ENCODE measurements around the gene CCDC160. TPM values are rescaled to one million over a fixed set of nuclear protein-coding genes. Genes with fewer than 3 reads are reported as not detected.

CCDC160 gene
- not detected in 2 replicates for total RNA-seq

DNA sequence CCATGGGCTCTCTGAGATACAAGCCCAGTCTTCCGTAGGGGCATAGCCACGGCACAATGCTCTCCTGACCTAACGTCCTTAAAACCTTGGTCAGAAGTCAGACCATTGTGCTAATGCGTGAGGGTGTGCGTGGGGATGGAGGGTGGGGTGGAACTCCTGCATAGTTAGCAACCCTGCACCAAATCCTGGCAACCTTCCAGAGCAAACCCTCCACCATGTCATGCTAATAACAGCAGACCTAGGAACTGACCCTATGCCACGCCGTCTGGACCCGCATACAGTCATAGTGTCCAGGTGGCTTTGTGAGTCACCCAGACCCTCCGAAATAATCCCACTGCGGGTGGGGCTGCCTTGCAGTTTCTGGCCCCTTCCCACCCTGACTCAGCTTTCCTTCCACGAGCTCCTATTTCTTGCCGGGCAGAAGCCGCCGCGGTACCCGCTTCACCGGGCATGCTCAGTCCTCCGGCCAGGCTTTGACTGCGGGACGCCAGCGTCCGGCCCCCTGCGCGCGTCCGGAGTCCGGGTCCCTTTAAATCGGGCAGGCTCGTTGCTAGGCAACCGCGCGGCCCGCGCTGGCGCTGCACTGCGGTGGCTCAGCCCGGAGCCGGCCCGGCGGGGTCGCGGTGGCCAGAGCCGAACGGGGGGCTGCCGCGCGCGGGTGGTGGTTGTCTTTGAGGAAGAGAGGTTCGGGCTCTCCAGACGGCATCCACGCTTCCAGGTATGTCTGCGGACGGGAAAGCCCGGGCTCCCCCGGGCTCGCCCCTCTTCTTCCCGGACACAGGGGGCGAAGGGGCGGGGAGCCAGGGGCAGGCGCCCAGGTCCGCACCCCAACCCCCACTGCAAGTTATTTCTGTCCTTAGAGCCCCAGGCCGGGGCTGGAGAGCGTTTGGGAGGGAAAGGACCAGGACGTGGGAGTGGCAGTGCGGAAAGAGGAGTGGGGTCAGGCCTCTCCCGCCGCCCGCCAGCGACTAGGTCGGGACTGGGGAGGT is at the start of gene CCDC160:
TSS of gene CCDC160 (plus strand) at position 557 of the 989 bp plus-strand sequence. CDS start 7,619 bp downstream, outside the sequence.

Other genes with a start within 250 kb of the CCDC160 start
- 12.4 and 19.9 TPM in 2 replicates for gene PHF6, start 136.1 kb downstream of the CCDC160 start, total RNA-seq
- gene HPRT1, start 223.0 kb downstream of the CCDC160 start, total RNA-seq: 13.2 and 15.5 TPM in 2 replicates

Data from bronchial smooth muscle cell (primary cell).